ENCODE measurements around the gene IP6K2. TPM values are rescaled to one million over a fixed set of nuclear protein-coding genes. Genes with fewer than 3 reads are reported as not detected.

The IP6K2 gene
- total and polyA plus RNA-seq, 2 of the 13 experiments (the other 11 are each of a cell fraction or from before 2014, with no cell fraction given): 85.5 to 112 TPM

DNA sequence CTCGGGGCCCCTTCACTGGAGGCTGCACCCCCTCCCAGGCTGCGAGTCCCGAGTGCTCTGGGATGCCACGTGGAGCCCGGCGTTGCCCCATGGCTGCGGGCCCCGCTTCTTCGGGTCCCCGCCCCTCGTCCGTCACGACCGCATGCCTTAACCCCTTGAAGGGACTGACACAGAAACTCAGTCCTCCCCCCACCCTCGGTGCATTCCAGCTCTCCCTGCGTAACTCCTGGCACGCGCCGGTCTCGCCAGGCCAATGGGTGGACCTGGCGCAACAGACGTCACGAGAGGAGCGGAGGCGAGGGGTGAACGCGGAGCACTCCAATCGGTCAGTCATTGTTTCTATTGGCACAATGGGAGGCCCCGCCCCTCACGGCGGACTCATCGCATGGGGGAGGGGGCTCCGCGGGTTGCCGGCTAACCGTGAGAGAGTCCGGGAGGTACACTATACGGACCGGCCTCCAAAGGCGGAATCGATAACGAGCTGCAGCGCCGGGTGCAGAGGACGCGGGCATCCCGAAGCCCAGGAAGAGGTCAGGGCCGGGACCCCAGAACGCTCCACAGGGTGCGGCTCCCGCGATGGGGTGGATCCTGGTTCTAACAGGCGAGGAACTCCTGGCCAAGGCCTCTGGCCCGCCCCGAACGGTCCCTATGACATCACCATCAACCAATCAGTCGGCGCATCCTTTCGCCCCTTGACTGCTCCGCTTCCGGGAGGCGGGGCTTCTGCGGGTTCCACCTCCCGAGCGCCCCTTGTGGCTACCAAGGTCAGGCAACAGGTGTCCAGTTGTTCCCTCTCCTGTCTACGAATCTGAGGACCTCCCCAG lies 53.3 kb downstream of the IP6K2 start (continued):
- TF ChIP-seq, protein P1, sequence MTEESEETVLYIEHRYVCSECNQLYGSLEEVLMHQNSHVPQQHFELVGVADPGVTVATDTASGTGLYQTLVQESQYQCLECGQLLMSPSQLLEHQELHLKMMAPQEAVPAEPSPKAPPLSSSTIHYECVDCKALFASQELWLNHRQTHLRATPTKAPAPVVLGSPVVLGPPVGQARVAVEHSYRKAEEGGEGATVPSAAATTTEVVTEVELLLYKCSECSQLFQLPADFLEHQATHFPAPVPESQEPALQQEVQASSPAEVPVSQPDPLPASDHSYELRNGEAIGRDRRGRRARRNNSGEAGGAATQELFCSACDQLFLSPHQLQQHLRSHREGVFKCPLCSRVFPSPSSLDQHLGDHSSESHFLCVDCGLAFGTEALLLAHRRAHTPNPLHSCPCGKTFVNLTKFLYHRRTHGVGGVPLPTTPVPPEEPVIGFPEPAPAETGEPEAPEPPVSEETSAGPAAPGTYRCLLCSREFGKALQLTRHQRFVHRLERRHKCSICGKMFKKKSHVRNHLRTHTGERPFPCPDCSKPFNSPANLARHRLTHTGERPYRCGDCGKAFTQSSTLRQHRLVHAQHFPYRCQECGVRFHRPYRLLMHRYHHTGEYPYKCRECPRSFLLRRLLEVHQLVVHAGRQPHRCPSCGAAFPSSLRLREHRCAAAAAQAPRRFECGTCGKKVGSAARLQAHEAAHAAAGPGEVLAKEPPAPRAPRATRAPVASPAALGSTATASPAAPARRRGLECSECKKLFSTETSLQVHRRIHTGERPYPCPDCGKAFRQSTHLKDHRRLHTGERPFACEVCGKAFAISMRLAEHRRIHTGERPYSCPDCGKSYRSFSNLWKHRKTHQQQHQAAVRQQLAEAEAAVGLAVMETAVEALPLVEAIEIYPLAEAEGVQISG (CRISPR knock-in tag; IDR thresholded peaks at IDR 0.05): peak; percentile 72
- TF ChIP-seq, protein P2, sequence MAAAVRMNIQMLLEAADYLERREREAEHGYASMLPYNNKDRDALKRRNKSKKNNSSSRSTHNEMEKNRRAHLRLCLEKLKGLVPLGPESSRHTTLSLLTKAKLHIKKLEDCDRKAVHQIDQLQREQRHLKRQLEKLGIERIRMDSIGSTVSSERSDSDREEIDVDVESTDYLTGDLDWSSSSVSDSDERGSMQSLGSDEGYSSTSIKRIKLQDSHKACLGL (CRISPR knock-in tag; IDR thresholded peaks at IDR 0.05): peak; percentile 85
- TF ChIP-seq ZNF292 (CRISPR knock-in tag; IDR thresholded peaks at IDR 0.05; ENCODE audit: borderline replicate concordance, low read depth): no peak
- TF ChIP-seq, protein P3, sequence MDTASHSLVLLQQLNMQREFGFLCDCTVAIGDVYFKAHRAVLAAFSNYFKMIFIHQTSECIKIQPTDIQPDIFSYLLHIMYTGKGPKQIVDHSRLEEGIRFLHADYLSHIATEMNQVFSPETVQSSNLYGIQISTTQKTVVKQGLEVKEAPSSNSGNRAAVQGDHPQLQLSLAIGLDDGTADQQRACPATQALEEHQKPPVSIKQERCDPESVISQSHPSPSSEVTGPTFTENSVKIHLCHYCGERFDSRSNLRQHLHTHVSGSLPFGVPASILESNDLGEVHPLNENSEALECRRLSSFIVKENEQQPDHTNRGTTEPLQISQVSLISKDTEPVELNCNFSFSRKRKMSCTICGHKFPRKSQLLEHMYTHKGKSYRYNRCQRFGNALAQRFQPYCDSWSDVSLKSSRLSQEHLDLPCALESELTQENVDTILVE (CRISPR knock-in tag; IDR thresholded peaks at IDR 0.05): peak; percentile 92
- TF ChIP-seq ZNF629 (CRISPR knock-in tag; conservative IDR thresholded peaks at IDR 0.05): no peak; the same call in 1 of the 2 replicates
- no peak for TF ChIP-seq STAT5B (CRISPR knock-in tag; IDR thresholded peaks at IDR 0.05)
- TF ChIP-seq, protein P4, sequence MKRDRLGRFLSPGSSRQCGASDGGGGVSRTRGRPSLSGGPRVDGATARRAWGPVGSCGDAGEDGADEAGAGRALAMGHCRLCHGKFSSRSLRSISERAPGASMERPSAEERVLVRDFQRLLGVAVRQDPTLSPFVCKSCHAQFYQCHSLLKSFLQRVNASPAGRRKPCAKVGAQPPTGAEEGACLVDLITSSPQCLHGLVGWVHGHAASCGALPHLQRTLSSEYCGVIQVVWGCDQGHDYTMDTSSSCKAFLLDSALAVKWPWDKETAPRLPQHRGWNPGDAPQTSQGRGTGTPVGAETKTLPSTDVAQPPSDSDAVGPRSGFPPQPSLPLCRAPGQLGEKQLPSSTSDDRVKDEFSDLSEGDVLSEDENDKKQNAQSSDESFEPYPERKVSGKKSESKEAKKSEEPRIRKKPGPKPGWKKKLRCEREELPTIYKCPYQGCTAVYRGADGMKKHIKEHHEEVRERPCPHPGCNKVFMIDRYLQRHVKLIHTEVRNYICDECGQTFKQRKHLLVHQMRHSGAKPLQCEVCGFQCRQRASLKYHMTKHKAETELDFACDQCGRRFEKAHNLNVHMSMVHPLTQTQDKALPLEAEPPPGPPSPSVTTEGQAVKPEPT (CRISPR knock-in tag; IDR thresholded peaks at IDR 0.05; ENCODE audit: low read depth): no peak
- peak; percentile 88; the same call in 1 of the 3 replicates for TF ChIP-seq MXI1 (IDR thresholded peaks at IDR 0.05; ENCODE audit: borderline replicate concordance, low read depth, low read length)
- TF ChIP-seq NBN (conservative IDR thresholded peaks at IDR 0.05): no peak
- TF ChIP-seq ZBTB20 (CRISPR knock-in tag; IDR thresholded peaks at IDR 0.05; ENCODE audit: borderline replicate concordance, low read depth): no peak
- peak in 1 of 2 experiments; percentile 10; a peak in 1 of 4 replicates for TF ChIP-seq KLF16 (CRISPR knock-in tag; IDR thresholded peaks at IDR 0.05)
- peak; percentile 70 for TF ChIP-seq ZNF274 (CRISPR knock-in tag; IDR thresholded peaks at IDR 0.05)
- TF ChIP-seq IKZF1 (IDR thresholded peaks at IDR 0.05): no peak
- no peak for TF ChIP-seq ZNF24 (IDR thresholded peaks at IDR 0.05)

Measured in HepG2 (cell line).